ENCODE data around the gene OR2W3. TPM values are rescaled to one million over a fixed set of nuclear protein-coding genes. Genes with fewer than 3 reads are reported as not detected.

Gene OR2W3
- 3.9 TPM for total RNA-seq

DNA sequence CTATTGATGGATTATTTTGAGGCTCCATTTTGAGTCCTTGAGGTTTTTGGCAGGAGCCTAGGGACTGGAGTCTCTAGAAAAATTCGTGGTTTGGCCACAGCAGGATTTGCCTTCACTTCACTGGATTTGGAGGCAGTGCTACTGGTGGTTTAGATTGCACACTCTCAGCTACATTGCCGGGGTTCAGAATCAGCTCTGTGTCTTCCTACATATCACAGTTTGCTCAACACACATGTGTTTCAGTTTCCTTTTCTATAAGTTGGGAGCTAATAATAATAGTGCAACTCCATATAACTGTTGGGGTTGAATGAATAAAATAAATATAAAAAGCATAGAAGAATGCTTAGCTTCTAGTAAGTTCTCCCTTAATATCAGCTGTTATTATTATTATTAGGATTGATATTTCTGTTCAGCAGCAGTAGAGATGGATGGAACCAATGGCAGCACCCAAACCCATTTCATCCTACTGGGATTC is at the start of gene OR2W3:
Gene OR2W3 (plus strand): TSS at position 425 of the 475 bp plus-strand sequence. CDS start 0 bp downstream, at position 425.
- Histone ChIP-seq H3K9me3 (no peaks in the 10 kb centered on the region), H3K4me1 (no peaks in the 10 kb centered on the region), H3K27me3 (no peaks in the 10 kb centered on the region), H3K36me3 (no peaks in the 10 kb centered on the region), H3K27ac (no peak within 1 kb of the TSS), H3K4me3 (no peak within 1 kb of the TSS)
- intact Hi-C loops (cut with DNase I) = no loop called here
- no peak for TF ChIP-seq POLR2AphosphoS5 (IDR thresholded peaks at IDR 0.05; ENCODE audit: insufficient read depth in 1 of 2, low read depth in 1 of 2)
- TF ChIP-seq POLR2A (IDR thresholded peaks at IDR 0.05) = no peak
- TF ChIP-seq, protein P1, sequence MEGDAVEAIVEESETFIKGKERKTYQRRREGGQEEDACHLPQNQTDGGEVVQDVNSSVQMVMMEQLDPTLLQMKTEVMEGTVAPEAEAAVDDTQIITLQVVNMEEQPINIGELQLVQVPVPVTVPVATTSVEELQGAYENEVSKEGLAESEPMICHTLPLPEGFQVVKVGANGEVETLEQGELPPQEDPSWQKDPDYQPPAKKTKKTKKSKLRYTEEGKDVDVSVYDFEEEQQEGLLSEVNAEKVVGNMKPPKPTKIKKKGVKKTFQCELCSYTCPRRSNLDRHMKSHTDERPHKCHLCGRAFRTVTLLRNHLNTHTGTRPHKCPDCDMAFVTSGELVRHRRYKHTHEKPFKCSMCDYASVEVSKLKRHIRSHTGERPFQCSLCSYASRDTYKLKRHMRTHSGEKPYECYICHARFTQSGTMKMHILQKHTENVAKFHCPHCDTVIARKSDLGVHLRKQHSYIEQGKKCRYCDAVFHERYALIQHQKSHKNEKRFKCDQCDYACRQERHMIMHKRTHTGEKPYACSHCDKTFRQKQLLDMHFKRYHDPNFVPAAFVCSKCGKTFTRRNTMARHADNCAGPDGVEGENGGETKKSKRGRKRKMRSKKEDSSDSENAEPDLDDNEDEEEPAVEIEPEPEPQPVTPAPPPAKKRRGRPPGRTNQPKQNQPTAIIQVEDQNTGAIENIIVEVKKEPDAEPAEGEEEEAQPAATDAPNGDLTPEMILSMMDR (IDR thresholded peaks at IDR 0.05) = no peak
- DNase-seq (ENCODE audit: extremely low spot score in 2 of 2) = no peak

DNA sequence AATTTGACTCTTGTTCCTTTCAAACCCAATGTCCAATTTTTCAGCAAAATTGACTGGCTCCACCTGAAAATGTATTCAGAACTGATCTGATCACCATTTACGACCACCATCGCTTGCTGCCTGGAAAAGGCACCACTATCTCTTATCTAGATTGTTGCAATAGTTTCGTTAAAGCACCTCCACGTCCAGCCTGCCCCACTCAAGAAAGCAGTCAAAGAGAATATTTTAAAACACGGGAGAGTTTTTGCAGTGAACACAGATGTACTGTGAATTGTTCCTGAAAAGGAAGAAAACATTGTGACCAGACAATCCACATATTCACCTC is 49.7 kb upstream of the OR2W3 start:
- TF ChIP-seq POLR2AphosphoS5 (IDR thresholded peaks at IDR 0.05; ENCODE audit: insufficient read depth in 1 of 2, low read depth in 1 of 2) (no peak), POLR2A (IDR thresholded peaks at IDR 0.05) (no peak)
- TF ChIP-seq, protein P1 (IDR thresholded peaks at IDR 0.05) = no peak
- H3K27me3 ChIP-seq = no peaks in the 10 kb centered on the region
- no peaks in the 10 kb centered on the region for H3K9me3 ChIP-seq
- no peak overlapping the region for H3K4me3 ChIP-seq
- intact Hi-C loops (cut with DNase I) = no loop called here
- no peaks in the 10 kb centered on the region for H3K36me3 ChIP-seq
- no peaks in the 10 kb centered on the region for H3K4me1 ChIP-seq
- DNase-seq (ENCODE audit: extremely low spot score in 2 of 2) = no peak
- no peak overlapping the region for H3K27ac ChIP-seq

DNA sequence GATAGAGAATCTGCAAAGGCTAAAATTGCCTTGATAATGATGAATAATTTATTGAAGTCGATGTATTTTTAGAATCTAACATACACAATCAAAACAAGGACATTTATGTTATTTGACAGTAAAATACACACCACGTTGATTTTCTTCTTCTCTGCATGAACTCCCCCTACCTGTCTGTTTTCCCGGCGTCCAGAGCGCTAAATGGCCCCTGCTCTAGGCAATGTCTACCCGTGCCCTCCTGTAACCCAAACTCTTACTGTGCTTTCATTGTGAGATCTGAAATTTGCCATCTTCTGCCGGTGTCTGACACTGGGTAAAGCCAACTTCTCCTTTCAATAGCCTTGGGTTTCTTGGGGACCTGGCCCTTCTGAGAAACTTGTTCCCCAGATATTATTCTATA is 47.0 kb upstream of the OR2W3 start:
- Histone ChIP-seq H3K9me3 (no peaks in the 10 kb centered on the region), H3K27me3 (no peaks in the 10 kb centered on the region), H3K36me3 (no peaks in the 10 kb centered on the region), H3K4me1 (no peaks in the 10 kb centered on the region), H3K4me3 (no peak overlapping the region), H3K27ac (no peak overlapping the region)
- TF ChIP-seq POLR2AphosphoS5 (IDR thresholded peaks at IDR 0.05; ENCODE audit: insufficient read depth in 1 of 2, low read depth in 1 of 2) = no peak
- no peak for TF ChIP-seq POLR2A (IDR thresholded peaks at IDR 0.05)
- TF ChIP-seq, protein P1 (IDR thresholded peaks at IDR 0.05) = no peak
- intact Hi-C loops (cut with DNase I) = no loop called here
- DNase-seq (ENCODE audit: extremely low spot score in 2 of 2) = no peak

DNA sequence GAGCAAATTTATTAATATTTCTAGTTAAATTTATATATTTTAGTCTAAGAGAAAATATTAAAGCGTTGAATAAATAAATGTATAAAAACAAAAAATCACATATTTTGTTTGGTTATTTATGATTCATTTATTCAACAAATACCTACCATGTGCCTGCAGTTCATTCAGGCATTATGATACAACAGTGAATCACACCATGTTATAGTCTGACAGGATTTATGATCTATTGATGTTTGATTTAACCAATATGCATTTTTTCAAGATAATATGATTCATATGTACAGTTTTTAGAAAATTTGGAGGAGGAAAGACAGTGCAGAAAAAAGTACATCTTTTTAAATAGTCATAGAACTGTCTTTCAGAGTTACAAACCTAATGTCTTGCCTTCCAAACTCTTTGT is 45.8 kb upstream of the OR2W3 start:
- DNase-seq (ENCODE audit: extremely low spot score in 2 of 2) = no peak
- Histone ChIP-seq H3K9me3 (no peaks in the 10 kb centered on the region), H3K4me1 (no peaks in the 10 kb centered on the region), H3K4me3 (no peak overlapping the region), H3K36me3 (no peaks in the 10 kb centered on the region), H3K27me3 (no peaks in the 10 kb centered on the region), H3K27ac (no peak overlapping the region)
- intact Hi-C loops (cut with DNase I) = no loop called here
- TF ChIP-seq POLR2A (IDR thresholded peaks at IDR 0.05) = no peak

DNA sequence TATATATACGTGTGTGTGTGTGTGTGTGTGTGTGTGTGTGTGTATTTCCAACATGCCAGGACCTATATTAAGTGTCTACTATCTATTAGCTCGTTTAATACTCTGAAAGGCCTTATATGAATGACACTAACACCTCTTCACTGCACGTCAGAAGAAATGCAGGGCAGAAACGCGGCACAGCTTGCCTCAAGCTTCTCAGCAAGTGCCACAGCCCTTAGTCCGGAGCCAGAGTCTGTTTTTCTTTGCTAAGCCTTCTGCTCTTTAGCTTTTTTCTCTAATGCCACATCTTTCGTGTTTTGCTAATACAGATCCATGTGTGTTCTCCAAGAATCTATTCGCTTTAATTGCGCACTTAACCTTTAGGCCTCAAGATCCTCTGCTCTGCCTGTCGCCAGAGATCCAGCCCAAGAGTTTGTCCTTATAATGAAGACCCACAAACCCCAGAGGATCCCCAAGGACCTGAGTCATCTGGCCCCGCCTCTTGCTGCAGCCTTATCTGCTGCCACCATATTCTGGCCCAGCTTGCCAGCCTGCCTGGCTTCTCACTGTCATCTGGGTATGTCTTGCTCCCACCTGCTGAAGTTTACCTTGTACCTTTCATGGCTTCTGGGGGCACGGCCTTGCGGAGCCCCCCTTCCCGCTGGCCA is 40.4 kb upstream of the OR2W3 start:
- H3K4me3 ChIP-seq = no peak overlapping the region
- no peak overlapping the region for H3K27ac ChIP-seq
- no peaks in the 10 kb centered on the region for H3K36me3 ChIP-seq
- no peaks in the 10 kb centered on the region for H3K4me1 ChIP-seq
- H3K27me3 ChIP-seq = no peaks in the 10 kb centered on the region
- TF ChIP-seq, protein P1 (IDR thresholded peaks at IDR 0.05) = no peak
- TF ChIP-seq POLR2AphosphoS5 (IDR thresholded peaks at IDR 0.05; ENCODE audit: insufficient read depth in 1 of 2, low read depth in 1 of 2) (no peak), POLR2A (IDR thresholded peaks at IDR 0.05) (no peak)
- intact Hi-C loops (cut with DNase I) = no loop called here
- no peaks in the 10 kb centered on the region for H3K9me3 ChIP-seq
- no peak for DNase-seq (ENCODE audit: extremely low spot score in 2 of 2)
